Stimulated activated CD4-positive, alpha-beta T cell treated with anti-CD3 and anti-CD28 coated beads, Interleukin-2, amount 100 ng/mL, for 48 hours (primary cell): ENCODE data around the gene VSTM4.

ENCODE experiments used
- DNase-seq, 2 donors: peaks; one replicate each; pipeline ENCODE4 v3.0.0-alpha.2; 2020

VSTM4 gene

DNA sequence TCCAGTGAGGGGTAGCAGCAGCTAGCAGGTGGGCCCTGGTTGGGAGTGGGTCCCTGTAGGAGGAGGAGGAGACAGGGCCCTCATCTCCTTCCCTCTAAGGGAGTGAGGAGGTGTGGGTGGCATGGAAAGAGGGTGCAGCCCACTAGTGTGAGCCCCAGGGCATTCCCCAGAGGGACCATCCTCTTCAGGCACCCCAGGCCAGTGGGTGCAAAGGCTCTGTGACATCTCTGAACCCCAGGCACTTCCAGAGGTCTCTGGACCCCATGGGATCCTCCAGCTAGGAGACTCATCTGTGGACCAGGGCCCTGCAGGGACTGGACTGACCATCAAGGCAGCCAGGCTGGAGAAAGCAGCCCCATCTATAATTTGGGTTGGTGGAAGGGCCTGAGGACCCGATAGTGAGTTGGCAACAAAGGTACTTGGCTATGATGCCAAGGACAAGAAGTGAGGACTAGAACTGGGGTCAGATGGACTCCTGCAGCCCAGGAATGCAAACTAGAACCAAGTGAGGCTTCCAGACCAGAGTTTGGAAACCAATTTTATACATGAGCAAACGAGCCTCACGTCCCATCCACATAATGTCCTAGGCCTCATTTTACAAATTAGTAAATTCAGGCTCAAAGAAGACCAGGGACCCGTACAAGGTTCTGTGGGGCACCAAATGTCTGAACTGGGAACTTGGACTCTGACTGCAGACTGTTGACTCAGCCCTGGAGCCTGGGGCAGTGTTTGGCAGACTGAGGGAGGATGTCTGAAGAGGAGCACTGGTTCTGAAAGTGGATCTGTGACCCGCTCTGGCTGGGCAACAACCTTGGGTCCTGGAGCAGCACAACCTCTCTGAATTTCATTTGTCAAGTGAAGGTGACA lies 1.4 kb upstream of the VSTM4 start:
- DNase-seq: no peak

DNA sequence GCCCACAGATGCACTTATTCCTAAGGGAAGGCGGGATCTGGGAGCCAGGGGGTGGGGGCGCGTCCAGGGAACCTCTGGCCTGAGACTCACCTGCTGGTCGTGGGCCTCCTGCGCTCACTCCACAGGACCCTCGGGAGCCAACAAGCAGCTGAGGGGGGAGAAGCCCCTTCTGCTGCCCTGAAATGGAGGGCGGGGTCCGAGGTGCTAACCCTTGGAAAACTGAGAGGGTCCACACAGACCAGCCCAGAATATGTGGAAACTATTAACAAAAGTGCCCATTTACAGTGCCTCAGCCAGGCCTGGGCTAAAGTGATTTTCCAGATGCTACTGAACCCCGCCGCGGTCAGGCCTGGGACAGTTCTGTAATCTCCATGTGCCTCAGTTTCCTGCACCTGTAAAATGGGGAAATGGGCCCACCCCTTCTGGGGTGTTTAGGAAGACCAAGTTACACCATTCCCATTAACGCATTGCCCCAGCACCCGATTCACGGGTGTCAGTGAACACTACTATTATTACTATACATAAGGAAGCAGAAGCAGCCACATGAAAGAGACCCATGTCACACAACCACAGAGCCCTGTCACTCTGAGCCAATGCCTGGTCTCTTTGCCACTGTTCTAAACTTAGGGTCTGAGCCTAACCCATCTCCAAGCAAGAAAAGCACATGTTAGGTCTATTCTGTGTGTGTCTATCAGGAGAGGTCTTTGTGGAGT lies 630 bp upstream of the VSTM4 start:
- DNase-seq: no peak

- DNase-seq: no peak
Observed at GRCh38 chr10:49114718-49115014, 656 bp downstream of the VSTM4 start.

- DNase-seq: no peak
Observed at GRCh38 chr10:49113741-49114141, 1.6 kb downstream of the VSTM4 start.

- no peak for DNase-seq
Observed at GRCh38 chr10:49112851-49113250, 2.5 kb downstream of the VSTM4 start.

DNA sequence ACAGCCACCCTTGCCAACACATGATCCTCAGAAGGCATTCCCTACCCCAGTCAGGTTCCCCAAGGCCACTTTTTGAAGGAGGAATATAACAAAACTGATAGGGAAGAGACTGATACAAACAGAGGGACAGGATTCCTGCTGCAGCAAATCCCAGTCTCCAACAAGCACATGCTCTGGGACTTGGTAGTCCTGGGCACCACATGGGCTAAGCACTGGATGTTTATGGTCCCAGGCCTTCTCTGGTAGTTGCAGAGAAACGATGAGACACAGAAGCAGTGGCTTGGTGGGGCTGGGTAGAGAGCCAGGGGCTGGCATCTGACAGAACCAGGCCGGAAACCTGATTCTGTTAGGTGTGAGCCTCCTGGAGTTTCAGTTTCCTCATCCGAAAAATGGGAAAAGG lies 3.2 kb downstream of the VSTM4 start:
- no peak for DNase-seq

DNA sequence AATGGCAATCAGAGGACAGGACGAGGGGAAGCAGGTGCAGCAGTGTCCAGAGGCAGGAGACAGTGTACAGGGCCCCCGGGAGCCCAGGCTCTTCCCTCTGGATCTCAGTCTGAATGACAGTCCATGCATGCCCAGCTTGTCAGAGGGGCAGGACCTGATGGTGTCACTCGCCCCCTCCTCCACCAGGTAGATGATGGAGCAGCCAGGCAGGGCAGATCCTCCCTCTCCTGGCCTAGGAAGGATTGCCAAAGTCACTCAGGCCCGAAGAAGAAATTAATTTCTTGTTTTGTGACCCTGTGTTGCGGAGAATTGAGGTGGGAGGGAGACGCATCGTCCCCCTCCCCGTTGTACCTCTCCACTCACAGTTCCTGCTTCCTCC lies 4.0 kb downstream of the VSTM4 start:
- no peak for DNase-seq

GRCh38 chr10:49110684-49111319 lies 4.5 kb downstream of the VSTM4 start:
- no peak for DNase-seq

DNA sequence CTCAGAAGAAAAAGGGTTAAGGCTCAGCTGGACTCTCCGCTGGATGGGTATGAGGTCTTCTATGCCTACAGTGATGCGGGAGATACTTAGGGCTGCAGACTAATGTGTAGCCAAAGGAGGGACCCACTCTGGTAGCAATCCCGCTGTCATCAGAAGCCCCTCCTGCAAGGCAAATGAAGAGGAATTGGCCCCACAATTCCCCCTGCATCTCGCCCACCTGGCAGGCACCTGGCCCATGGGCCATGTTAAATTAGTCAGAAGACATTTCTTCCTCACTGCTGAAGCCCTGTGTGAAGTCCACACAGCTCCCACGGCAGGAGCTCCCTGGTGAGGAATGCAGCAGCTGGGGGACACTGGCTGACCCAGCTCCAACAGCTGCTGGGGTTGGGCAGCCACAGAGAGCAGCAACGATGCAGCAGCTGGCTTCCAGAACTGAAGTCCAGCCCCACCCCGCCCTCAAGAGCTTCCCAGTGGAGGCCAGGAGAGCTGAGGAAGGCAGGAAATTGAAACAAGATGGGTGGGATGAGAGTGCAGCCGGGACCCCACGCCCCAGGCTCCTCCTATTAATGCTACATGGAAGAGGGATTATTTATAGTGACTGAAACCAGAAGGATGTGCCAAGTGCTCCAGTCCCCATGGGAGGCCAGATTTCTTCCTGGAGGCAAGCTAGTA lies 5.5 kb downstream of the VSTM4 start:
- no peak for DNase-seq

GRCh38 chr10:49108656-49109055 lies 6.7 kb downstream of the VSTM4 start:
- no peak for DNase-seq

DNA sequence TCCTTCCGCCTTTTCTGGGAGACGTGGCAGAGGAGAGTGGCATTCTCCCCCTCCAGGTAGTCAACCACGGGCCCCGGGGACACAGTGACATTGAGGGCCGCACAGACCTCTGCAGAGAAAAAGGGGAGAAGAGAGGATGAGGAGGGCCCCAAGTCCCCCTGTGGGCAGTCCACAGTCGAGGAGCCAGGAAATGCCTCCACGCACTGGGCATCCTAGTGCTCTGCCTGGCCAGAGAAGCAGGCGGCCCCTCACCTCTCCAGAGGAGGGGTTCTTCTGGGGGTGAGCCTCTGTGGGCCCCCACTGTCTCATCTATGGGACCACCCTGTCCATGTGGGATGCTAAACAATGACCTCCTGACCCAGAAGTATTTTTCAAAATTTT lies 7.4 kb downstream of the VSTM4 start:
- no peak for DNase-seq

DNA sequence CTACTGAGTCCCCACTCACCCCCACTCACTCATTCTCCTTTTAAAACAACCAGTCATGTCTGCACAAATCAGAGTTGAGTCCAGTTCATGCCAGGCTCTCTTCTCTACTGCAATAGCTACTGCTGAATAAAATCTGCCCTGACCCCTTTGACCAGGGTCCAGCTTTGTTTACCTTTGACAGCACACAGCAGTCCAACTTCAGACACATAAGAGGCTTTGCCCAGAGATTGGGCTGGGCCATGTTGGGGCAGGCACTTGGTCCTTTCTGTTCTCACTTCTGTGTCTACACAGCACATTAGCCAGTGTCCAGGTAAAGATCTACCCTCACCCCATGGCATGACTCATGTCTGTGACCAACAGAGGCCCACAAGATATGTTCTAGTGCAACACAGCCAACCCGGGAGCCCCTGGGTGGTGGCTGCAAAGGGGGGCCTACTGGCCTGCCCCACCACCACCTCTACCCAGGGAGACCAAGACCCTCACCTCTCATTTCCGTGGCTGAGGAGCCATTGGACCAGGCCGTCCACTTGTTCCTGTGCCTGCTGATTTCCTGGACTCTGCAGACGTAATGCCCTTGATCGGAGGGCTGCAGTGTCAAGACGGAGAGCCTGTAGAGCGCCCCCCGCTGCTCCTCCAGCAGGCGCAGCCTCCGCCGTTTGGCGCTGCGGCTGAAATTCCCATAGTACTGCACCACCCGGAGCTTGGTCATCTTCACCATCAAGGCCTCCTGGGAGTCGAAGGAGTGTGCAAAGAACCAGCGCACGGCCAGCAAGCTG lies 8.0 kb downstream of the VSTM4 start:
- DNase-seq: no peak

GRCh38 chr10:49106451-49106850 lies 8.9 kb downstream of the VSTM4 start:
- DNase-seq: no peak

DNA sequence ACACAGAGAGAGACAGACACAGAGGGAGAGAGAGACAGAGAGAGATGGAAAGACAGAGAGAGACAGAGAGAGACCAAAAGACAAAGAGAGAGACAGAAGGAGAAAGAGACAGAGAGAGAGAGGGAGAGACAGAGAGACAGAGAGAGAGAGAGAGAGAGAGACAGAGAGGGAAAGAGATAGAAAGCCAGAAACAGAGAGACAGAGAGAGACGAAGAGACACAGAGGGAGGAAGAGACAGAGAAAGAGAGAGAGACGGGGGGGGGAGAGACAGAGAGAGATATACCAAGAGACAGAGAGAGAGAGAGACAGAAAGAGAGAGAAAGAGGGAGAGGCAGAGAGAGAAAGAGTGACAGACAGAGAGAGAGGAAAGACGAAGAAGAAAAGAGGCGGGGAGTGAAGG lies 10.2 kb downstream of the VSTM4 start:
- no peak for DNase-seq

DNA sequence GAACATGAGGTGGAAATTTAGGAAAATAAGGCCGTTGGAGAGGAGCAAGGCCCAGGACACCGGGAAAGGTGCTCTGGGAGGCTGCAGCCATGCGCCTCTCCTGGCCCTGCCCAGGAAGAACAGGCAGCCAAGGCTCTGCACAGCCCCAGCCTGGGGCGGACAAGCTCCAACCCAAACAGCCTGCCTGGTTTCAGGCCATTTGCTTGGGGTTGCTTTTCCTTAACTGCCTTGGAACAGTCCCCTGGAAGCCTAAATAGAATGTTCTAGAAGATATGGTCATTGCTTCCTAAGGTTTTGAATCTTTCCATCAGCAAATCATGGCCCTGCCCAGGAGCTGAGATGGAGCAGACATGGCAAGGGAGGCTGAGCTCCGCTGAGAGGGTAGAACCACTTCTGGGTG lies 11.0 kb downstream of the VSTM4 start:
- DNase-seq: no peak

DNA sequence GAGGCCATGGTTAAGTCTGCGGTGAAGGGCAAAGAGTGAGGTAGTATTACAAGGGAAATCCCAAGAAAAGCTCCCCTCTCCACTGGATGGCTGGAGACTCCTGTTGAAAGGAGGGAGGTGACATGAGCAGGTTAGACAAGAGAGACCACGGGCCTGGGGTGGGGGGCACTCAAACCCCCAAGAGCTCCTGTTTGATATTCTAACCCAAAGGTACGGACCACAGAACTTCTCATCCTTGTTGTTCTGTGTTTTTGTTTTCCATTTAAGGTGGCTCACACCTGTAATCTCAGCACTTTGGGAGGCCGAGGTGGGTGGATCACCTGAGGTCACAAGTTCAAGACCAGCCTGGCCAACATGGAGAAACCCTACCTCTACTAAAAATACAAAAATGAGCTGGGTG lies 11.6 kb downstream of the VSTM4 start:
- no peak for DNase-seq

DNA sequence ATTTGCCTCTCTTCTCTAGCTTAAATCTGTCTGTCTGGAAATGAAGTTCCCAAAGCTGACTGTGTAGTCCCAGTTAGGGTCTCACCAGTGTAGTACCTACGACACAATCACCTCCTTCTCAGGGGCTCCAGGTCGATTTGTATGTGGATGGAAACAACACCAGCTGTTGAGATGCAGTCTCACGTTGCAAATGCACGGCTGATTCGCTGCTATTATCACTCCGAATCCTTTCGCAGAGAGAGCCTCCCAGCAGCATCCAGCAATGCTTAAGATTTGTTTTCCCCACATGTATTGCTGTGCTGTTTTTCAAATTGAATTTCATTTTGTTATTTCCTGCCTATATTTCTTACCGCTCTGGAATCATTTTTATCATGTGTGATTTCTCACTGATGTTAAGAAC lies 16.3 kb downstream of the VSTM4 start:
- no peak for DNase-seq

DNA sequence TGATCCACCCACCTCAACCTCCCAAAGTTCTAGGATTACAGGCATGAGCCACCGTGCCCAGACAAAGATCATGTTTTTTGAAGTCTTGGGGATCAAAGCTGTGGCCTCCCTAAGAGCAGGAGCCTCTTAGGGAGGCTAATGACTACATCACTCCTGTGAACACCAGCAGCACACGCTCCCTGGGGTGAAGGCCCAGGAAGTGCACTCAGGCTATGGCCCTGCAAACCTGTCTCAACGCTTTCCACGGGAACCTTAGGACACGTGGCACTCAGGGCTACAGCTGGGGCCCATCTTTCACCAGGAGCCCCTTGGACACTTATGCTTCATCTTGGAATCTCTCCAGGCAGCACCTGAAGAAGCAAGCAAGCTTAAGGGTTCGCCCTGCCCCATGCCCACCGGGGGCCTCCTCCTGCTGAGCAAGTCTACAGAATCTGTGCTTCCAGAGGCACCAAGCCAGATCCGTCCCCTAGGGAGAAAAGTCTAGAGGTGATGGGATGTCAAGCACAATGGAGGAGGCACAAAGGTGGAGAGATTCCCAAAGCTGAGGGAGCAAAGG lies 18.4 kb downstream of the VSTM4 start:
- no peak for DNase-seq

DNA sequence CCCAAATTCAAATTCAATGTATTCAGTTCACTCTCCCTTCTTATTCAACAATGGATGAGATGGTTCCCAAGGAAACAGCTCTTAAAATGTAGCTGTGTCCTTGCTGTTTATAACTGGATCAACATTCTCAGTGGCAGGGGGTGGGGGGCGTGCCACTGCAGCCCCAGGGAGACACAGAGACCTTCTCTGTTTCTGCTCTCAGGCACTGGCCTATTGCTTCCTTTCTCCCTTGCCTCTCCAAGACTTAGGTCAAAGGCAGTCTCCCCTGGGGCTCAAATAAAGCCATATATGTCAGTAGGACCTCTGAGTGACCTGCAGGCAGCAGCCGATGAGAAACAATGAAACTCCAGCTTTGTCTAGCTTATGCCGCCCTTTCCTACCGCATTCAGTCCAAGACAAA lies 20.7 kb downstream of the VSTM4 start:
- DNase-seq: no peak

GRCh38 chr10:49093922-49094321 lies 21.4 kb downstream of the VSTM4 start:
- no peak for DNase-seq

DNA sequence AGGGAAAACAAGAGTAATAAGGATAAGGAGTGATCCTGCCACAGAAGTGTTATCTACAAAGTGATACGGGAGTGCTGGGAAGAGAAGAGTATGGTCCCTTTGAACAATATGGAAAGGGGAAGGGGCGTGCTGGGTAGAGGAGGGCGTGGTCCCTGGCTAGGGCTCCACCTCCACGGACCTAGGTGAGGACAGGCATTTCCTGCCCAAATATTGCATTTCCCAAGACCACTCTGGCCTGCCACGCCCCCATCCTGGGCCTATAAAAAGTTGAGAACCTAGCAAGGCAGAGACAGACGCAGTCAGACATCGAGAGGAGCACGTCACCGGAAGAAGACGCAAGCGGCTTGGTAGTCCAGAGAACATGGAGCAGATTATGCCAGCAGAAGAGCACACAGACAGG lies 22.8 kb downstream of the VSTM4 start:
- DNase-seq: no peak

- DNase-seq: no peak
Observed at GRCh38 chr10:49091450-49092210, 23.7 kb downstream of the VSTM4 start.
